KOPT-K1 (cell line): Measurements from ENCODE around the gene CELF2.

Source experiments
- H3K27ac ChIP-seq: fragments of 200-600 bp; sonication (generic); 2 replicates; pipeline ENCODE4 v1.5.1; 2016; ENCODE audit warnings: antibody characterized with exemption, mild to moderate bottlenecking, low read depth, low read length; ENCODE audit not compliant: poor library complexity, severe bottlenecking
- H3K36me3 ChIP-seq: fragments of 200-600 bp; sonication (generic); 2 replicates; pipeline ENCODE4 v1.5.1; 2017; ENCODE audit warnings: antibody characterized with exemption, mild to moderate bottlenecking, low read length, moderate library complexity; ENCODE audit not compliant: insufficient read depth
- H3K9me3 ChIP-seq: fragments of 200-600 bp; sonication (generic); 2 replicates; pipeline ENCODE4 v1.5.1; 2017; ENCODE audit warnings: antibody characterized with exemption, low read length, mild to moderate bottlenecking; ENCODE audit not compliant: insufficient read depth, poor library complexity, severe bottlenecking

Gene CELF2

GRCh38 chr10:11025978-11026377, 8.3 kb downstream of the CELF2 start:
- Histone ChIP-seq H3K27ac (no peak overlapping the region), H3K9me3 (no peaks in the 10 kb centered on the region), H3K36me3 (no peaks in the 10 kb centered on the region)

- H3K27ac ChIP-seq = no peak overlapping the region
- H3K36me3 ChIP-seq = no peaks in the 10 kb centered on the region
- no peaks in the 10 kb centered on the region for H3K9me3 ChIP-seq
Observed at GRCh38 chr10:11026773-11027172, 9.1 kb downstream of the CELF2 start.

DNA sequence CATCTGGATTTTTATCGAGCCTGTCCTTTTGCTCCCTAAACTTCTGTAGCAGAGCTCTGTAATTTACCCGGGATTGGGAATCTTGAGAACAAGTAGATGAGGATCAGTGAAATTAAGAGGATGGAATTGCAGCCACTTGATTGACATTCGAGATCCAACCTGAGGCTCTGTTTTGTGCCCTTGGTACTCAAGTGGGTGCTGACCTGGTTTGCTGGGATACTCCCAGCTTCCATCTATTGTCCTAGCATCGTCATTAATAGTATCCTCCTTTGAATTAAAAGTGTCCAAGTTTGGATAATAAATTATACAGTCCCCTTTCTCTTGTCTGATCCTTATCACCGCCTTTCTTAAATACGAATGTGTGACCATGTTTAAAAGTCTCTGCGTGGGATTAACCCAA, 17.1 kb downstream of the CELF2 start:
- H3K36me3 ChIP-seq = no peaks in the 10 kb centered on the region
- peaks cover 11% of the 10 kb centered on the region for H3K9me3 ChIP-seq
- H3K27ac ChIP-seq = no peak overlapping the region

DNA sequence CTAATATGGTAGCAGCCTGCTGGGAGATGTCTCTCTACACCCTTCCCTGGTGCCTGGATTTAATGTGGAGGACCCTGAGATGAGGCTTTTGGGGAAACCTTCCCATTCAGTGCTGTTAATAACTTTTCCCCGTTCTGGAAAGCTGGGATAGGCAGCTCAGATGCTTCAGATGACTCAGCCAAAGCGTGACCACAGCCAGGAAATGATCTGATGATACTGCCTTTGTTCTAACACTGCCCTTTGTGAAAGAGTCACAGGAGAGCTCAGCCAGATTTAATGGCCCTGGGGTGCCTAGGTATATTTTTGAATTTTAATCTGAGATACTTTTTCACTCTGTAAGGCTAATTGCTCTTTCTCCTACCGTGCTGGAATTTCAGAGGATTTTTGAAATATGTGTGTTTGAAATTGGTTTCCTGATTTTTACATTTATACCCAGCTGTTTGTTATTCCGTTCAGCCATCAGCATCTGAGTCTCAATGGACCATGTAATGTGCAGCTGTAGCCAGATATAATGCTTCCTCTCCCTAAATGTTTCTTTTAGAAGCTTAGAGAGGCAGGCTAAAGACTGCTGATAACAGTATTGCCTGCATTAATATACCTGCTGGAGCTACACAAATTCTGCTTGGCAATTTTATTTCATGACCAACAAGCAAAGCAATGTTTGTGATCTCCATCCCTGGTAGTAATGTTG, 17.8 kb downstream of the CELF2 start:
- no peaks in the 10 kb centered on the region for H3K36me3 ChIP-seq
- peaks cover 11% of the 10 kb centered on the region for H3K9me3 ChIP-seq
- no peak overlapping the region for H3K27ac ChIP-seq

DNA sequence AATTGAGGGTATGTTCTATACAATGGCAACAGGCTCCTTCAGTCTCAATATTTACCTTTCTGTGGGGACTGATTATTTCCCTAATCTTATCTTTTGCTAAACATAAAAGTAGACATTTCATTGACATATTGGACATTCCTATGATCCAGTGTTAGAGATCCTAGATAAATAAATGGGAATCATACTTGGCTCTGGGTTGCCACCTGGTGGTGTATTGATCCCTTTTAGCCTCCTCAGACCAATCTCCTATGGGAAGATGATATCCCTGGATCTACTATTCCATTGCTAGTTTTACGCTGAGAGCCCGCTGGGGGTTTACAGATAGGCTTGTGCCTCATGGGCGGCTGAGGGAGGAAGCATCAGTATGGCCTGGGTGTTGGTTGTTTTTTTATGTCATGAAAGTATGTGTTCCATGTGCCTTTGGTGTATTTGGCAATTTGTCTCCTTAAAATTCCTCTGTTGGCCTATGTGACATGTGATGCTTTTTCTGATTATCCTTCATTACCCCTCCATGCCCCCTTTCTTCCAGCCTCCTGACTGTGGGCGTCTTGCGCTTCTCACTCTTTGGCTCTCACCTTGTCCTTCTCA, 18.8 kb downstream of the CELF2 start:
- H3K27ac ChIP-seq = no peak overlapping the region
- H3K36me3 ChIP-seq = no peaks in the 10 kb centered on the region
- H3K9me3 ChIP-seq = peaks cover 11% of the 10 kb centered on the region

- H3K27ac ChIP-seq = no peak overlapping the region
- peaks cover 11% of the 10 kb centered on the region for H3K9me3 ChIP-seq
- no peaks in the 10 kb centered on the region for H3K36me3 ChIP-seq
Observed at GRCh38 chr10:11037991-11038390, 20.3 kb downstream of the CELF2 start.

DNA sequence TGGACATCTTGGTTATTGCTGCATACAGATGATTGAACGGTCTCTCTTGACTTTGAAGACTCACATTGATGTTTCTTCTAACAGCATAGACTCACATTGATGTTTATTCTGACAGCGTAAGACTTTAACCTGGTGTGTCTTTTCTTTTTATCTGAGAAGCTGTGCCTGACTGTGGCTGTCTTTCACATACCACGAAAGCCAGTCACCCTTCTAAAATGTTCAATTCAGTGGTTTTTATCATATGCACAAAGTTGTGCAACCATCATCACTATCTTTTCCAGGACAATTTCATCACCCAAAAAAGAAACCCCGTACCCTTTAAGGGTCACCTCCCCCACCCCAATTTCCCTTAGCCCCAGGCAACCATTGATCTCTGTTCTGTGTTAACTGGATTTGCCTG, 24.7 kb downstream of the CELF2 start:
- H3K9me3 ChIP-seq = no peaks in the 10 kb centered on the region
- no peak overlapping the region for H3K27ac ChIP-seq

GRCh38 chr10:11043039-11043438, 25.4 kb downstream of the CELF2 start:
- Histone ChIP-seq H3K36me3 (no peaks in the 10 kb centered on the region), H3K9me3 (no peaks in the 10 kb centered on the region), H3K27ac (no peak overlapping the region)

More for the DNA sequence above, 24.7 kb downstream of the CELF2 start:
- no peaks in the 10 kb centered on the region for H3K36me3 ChIP-seq

GRCh38 chr10:11043446-11044127, 25.9 kb downstream of the CELF2 start:
- Histone ChIP-seq H3K9me3 (no peaks in the 10 kb centered on the region), H3K36me3 (no peaks in the 10 kb centered on the region), H3K27ac (no peak overlapping the region)

GRCh38 chr10:11045487-11045886, 27.8 kb downstream of the CELF2 start:
- Histone ChIP-seq H3K36me3 (no peaks in the 10 kb centered on the region), H3K9me3 (no peaks in the 10 kb centered on the region)

GRCh38 chr10:11045995-11046775, 28.5 kb downstream of the CELF2 start:
- Histone ChIP-seq H3K36me3 (no peaks in the 10 kb centered on the region), H3K9me3 (no peaks in the 10 kb centered on the region)

More at GRCh38 chr10:11045487-11045886, 27.8 kb downstream of the CELF2 start:
- no peak overlapping the region for H3K27ac ChIP-seq

GRCh38 chr10:11046776-11047160, 29.1 kb downstream of the CELF2 start:
- Histone ChIP-seq H3K27ac (no peak overlapping the region), H3K9me3 (no peaks in the 10 kb centered on the region), H3K36me3 (no peaks in the 10 kb centered on the region)

More at GRCh38 chr10:11045995-11046775, 28.5 kb downstream of the CELF2 start:
- H3K27ac ChIP-seq = no peak overlapping the region

- no peaks in the 10 kb centered on the region for H3K9me3 ChIP-seq
- H3K36me3 ChIP-seq = no peaks in the 10 kb centered on the region
- H3K27ac ChIP-seq = no peak overlapping the region
Observed at GRCh38 chr10:11048707-11049278, 31.1 kb downstream of the CELF2 start.

DNA sequence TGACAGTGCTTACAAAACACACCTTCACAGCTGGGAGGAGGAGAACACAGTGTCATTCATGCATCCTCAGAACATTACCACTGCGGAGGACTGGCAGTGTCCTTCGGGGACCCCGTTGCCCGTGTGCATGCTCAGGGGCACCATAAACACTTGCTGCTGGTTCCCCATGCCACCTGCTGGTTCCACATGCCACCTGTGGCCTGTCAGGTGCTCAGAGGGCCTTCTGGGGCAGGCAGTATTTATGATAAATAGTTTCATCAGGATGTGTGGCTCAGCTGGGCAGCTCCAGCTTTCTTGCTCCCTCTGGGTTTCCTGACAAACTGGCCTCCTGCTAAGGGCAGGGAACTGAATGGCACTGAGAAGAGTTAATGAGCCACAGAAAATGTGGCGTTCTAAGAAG, 32.1 kb downstream of the CELF2 start:
- H3K27ac ChIP-seq = no peak overlapping the region
- no peaks in the 10 kb centered on the region for H3K9me3 ChIP-seq
- no peaks in the 10 kb centered on the region for H3K36me3 ChIP-seq
